Gastrocnemius medialis (tissue), 4 donors: Measurements from ENCODE around the gene TRAPPC2.

Experiments used
- POLR2A ChIP-seq, 2 donors: fragments of 450-650 bp; IDR thresholded peaks; one replicate each; pipeline ENCODE4 v1.6.1; 2017; ENCODE audit warnings: antibody characterized with exemption in 2 of 2, mild to moderate bottlenecking in 2 of 2, moderate library complexity in 2 of 2
- TF ChIP-seq, protein P1 (sequence below), 5 experiments: fragments of 450-650 bp in 3 of 5; fragments of 200-600 bp in 2 of 5; sonication (generic) in 2 of 5; IDR thresholded peaks in 4 of 5; conservative IDR thresholded peaks in 1 of 5; 1 replicate in 4 of 5; 2 replicates in 1 of 5; pipeline ENCODE4 v1.5.1; 2016 to 2019; ENCODE audit warnings: antibody characterized with exemption in 5 of 5, mild to moderate bottlenecking in 3 of 5, moderate library complexity in 3 of 5

DNA sequence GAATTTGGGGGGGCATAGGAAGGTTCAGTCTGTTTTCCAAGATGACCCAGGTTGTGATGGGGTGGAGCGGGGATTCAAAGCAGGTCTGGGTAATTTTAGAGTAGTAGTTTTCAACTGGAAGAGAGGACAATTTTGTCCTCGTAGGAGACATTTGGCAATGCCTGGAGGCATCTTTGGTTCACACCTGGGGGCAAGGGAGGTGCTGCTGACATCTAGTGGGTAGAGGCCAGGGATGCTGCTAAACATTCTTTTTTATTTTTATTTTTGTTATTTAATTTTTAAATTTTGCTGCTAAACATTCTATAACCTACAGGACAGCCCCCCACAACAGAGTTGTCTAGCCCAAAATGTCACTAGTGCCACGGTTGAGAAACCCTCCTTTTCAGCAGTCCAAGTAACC is 43.6 kb downstream of the TRAPPC2 start:
- no peak for TF ChIP-seq POLR2A (IDR thresholded peaks at IDR 0.05)
- TF ChIP-seq, protein P1, sequence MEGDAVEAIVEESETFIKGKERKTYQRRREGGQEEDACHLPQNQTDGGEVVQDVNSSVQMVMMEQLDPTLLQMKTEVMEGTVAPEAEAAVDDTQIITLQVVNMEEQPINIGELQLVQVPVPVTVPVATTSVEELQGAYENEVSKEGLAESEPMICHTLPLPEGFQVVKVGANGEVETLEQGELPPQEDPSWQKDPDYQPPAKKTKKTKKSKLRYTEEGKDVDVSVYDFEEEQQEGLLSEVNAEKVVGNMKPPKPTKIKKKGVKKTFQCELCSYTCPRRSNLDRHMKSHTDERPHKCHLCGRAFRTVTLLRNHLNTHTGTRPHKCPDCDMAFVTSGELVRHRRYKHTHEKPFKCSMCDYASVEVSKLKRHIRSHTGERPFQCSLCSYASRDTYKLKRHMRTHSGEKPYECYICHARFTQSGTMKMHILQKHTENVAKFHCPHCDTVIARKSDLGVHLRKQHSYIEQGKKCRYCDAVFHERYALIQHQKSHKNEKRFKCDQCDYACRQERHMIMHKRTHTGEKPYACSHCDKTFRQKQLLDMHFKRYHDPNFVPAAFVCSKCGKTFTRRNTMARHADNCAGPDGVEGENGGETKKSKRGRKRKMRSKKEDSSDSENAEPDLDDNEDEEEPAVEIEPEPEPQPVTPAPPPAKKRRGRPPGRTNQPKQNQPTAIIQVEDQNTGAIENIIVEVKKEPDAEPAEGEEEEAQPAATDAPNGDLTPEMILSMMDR (IDR thresholded peaks at IDR 0.05 in 4 of 5, conservative IDR thresholded peaks at IDR 0.05 in 1 of 5) = no peak
